SK-N-SH (cell line): Measurements from ENCODE around the gene DCP1B. TPM values are rescaled to one million over a fixed set of nuclear protein-coding genes. Genes with fewer than 3 reads are reported as not detected.

Source experiments
- CTCF ChIA-PET: fragments of 300-600, 350-600 bp; formaldehyde crosslinking; extraction: SDS; loops from one replicate; lab custom pipeline; 2021; lab: Yijun Ruan, JAX
- POLR2A ChIA-PET: fragments of 350-600 bp; sonication (Branson Sonifier 250); formaldehyde crosslinking; extraction: SDS; loops from one replicate; lab custom pipeline; 2020; ENCODE audit warnings: antibody characterized with exemption, inconsistent platforms; lab: Yijun Ruan, JAX
- DNase-seq: peaks from one replicate; pipeline ENCODE4 v3.0.0; 2012
- H2AFZ ChIP-seq: fragments of 200-600 bp; sonication (generic); 2 replicates; pipeline ENCODE4 v1.8.1; 2016; ENCODE audit warnings: antibody characterized with exemption, mild to moderate bottlenecking, low read depth
- H3F3A ChIP-seq: fragments of 200-600 bp; sonication (generic); replicated peaks from 2 replicates; pipeline ENCODE3; 2016; ENCODE audit warnings: antibody characterized with exemption, mild to moderate bottlenecking; ENCODE audit not compliant: insufficient read depth
- H3K27ac ChIP-seq, 2 experiments: fragments of 200-500 bp in 1 of 2; fragments of 200-600 bp in 1 of 2; sonication (Bioruptor generic) in 1 of 2; sonication (generic), shearing (Covaris generic) in 1 of 2; 2 replicates each; pipeline versions ENCODE4 v1.5.1 to v1.6.1; 2014 to 2016; ENCODE audit warnings: low read depth in 2 of 2, inconsistent platforms in 1 of 2, low read length in 1 of 2, mild to moderate bottlenecking in 1 of 2, mixed read lengths in 1 of 2
- H3K27me3 ChIP-seq: fragments of 200-600 bp; sonication (generic), shearing (Covaris generic); 2 replicates; pipeline ENCODE4 v1.6.1; 2016; ENCODE audit warnings: mixed run types; ENCODE audit not compliant: insufficient read depth
- H3K36me3 ChIP-seq, 2 experiments: fragments of 200-500 bp in 1 of 2; fragments of 200-600 bp in 1 of 2; sonication (Bioruptor generic) in 1 of 2; sonication (generic) in 1 of 2; replicated peaks in 1 of 2; 2 replicates each; pipeline versions ENCODE3 to v1.5.1; 2014 to 2016; ENCODE audit warnings: low read length in 1 of 2, mild to moderate bottlenecking in 1 of 2; ENCODE audit not compliant: insufficient read depth in 2 of 2, control insufficient read depth in 1 of 2
- H3K4me1 ChIP-seq, 2 experiments: fragments of 200-500 bp in 1 of 2; fragments of 200-600 bp in 1 of 2; sonication (Bioruptor generic) in 1 of 2; sonication (generic), shearing (Covaris generic) in 1 of 2; 2 replicates each; pipeline versions ENCODE4 v1.5.1 to v1.6.1; 2014 to 2016; ENCODE audit warnings: low read depth in 1 of 2, low read length in 1 of 2, mixed run types in 1 of 2; ENCODE audit not compliant: insufficient read depth in 2 of 2, control insufficient read depth in 1 of 2
- H3K4me2 ChIP-seq: fragments of 200-600 bp; sonication (generic), shearing (Covaris generic); 2 replicates; pipeline ENCODE4 v1.6.1; 2017; ENCODE audit warnings: mixed run types
- H3K4me3 ChIP-seq, 2 experiments: fragments of 200-500 bp in 1 of 2; fragments of 200-600 bp in 1 of 2; sonication (Bioruptor generic) in 1 of 2; sonication (generic), shearing (Covaris generic) in 1 of 2; 2 replicates each; pipeline versions ENCODE4 v1.5.1 to v1.8.1; 2014 to 2016; ENCODE audit warnings: low read depth in 2 of 2, inconsistent platforms in 1 of 2, low read length in 1 of 2, mild to moderate bottlenecking in 1 of 2, mixed read lengths in 1 of 2, moderate library complexity in 1 of 2
- H3K79me2 ChIP-seq: fragments of 200-600 bp; sonication (generic); 2 replicates; pipeline ENCODE4 v1.8.1; 2017; ENCODE audit warnings: mild to moderate bottlenecking; ENCODE audit not compliant: insufficient read depth
- H3K9ac ChIP-seq: fragments of 200-600 bp; sonication (generic); 2 replicates; pipeline ENCODE4 v1.6.1; 2017; ENCODE audit warnings: mixed run types
- H3K9me2 ChIP-seq: fragments of 200-600 bp; sonication (generic); 2 replicates; pipeline ENCODE4 v1.6.1; 2017; ENCODE audit warnings: mixed run types
- H3K9me3 ChIP-seq: fragments of 200-600 bp; sonication (generic); 2 replicates; pipeline ENCODE4 v1.6.1; 2017; ENCODE audit warnings: mixed run types, mild to moderate bottlenecking, moderate library complexity
- H4K20me1 ChIP-seq: fragments of 200-600 bp; sonication (generic); 2 replicates; pipeline ENCODE4 v1.6.1; 2017; ENCODE audit warnings: mild to moderate bottlenecking, mixed run types; ENCODE audit not compliant: insufficient read depth
- ELF1 ChIP-seq: IDR thresholded peaks from 2 replicates; pipeline ENCODE4 v1.4.0; 2012
- EP300 ChIP-seq, 2 experiments: IDR thresholded peaks; 2 replicates each; pipeline versions ENCODE4 v1.4.0 to v1.6.1; 2012; ENCODE audit warnings: borderline replicate concordance in 1 of 2, low read depth in 1 of 2, low read length in 1 of 2
- EZH2phosphoT487 ChIP-seq: fragments of 200-600 bp; sonication (generic); IDR thresholded peaks from 2 replicates; pipeline ENCODE4 v1.6.1; 2017; ENCODE audit warnings: low read depth, mixed run types, mild to moderate bottlenecking, antibody characterized with exemption, moderate library complexity, borderline replicate concordance
- FOXM1 ChIP-seq: IDR thresholded peaks from 2 replicates; pipeline ENCODE4 v1.4.0; 2012; ENCODE audit warnings: low read depth, mild to moderate bottlenecking
- GABPA ChIP-seq: IDR thresholded peaks from 2 replicates; pipeline ENCODE4 v1.4.0; 2012; ENCODE audit warnings: low read depth, mild to moderate bottlenecking
- GATA2 ChIP-seq: sonication (generic); formaldehyde crosslinking; IDR thresholded peaks from 2 replicates; pipeline ENCODE4 v1.5.0; 2020; ENCODE audit warnings: mild to moderate bottlenecking, missing genetic modification reagents
- IRF3 ChIP-seq: fragments of 150-350 bp; IDR thresholded peaks from 2 replicates; pipeline ENCODE4 v1.6.1; 2016; ENCODE audit warnings: mild to moderate bottlenecking, low read depth, low read length
- MXI1 ChIP-seq: IDR thresholded peaks from 2 replicates; pipeline ENCODE4 v1.6.1; 2012; ENCODE audit warnings: mild to moderate bottlenecking, low read depth, low read length, improper control_type of control experiment
- NRF1 ChIP-seq: IDR thresholded peaks from 2 replicates; pipeline ENCODE4 v1.6.1; 2012; ENCODE audit warnings: low read depth, mild to moderate bottlenecking, low read length
- POLR2AphosphoS5 ChIP-seq: IDR thresholded peaks from 2 replicates; pipeline ENCODE4 v1.6.1; 2012; ENCODE audit warnings: low read depth, low read length
- RAD21 ChIP-seq: IDR thresholded peaks from 2 replicates; pipeline ENCODE4 v1.6.1; 2012; ENCODE audit warnings: mild to moderate bottlenecking, low read length
- RCOR1 ChIP-seq: fragments of 150-350 bp; IDR thresholded peaks from 2 replicates; pipeline ENCODE4 v1.6.1; 2017; ENCODE audit warnings: antibody characterized with exemption, low read length
- SIN3A ChIP-seq: IDR thresholded peaks from 2 replicates; pipeline ENCODE4 v1.6.1; 2012; ENCODE audit warnings: low read depth, mild to moderate bottlenecking, low read length, moderate library complexity, borderline replicate concordance
- TAF1 ChIP-seq: IDR thresholded peaks from 2 replicates; pipeline ENCODE4 v1.6.1; 2012; ENCODE audit warnings: low read depth, mild to moderate bottlenecking, low read length, moderate library complexity, borderline replicate concordance
- TEAD4 ChIP-seq: IDR thresholded peaks from 2 replicates; pipeline ENCODE4 v1.4.0; 2012; ENCODE audit warnings: mild to moderate bottlenecking, borderline replicate concordance; ENCODE audit not compliant: insufficient read depth
- WGBS: methylation state at CpG from one replicate; pipeline ENCODE4 v1.1.6; 2017; ENCODE audit warnings: low lambda C conversion rate; 5-methylcytosine and 5-hydroxymethylcytosine counted together
- polyA plus RNA-seq, 3 experiments: library from polyadenylated mRNA; depleted of rRNA; stranded (reverse); fragments of >200 nt; gene quantifications; 2 replicates each; pipeline ENCODE4 v1.2.3, GENCODE V29; 2012
- TF ChIP-seq, protein P1 (sequence below): fragments of 150-350 bp; IDR thresholded peaks from 2 replicates; pipeline ENCODE4 v1.6.1; 2017; ENCODE audit warnings: antibody characterized with exemption, low read length, low read depth, borderline replicate concordance
- TF ChIP-seq, protein P2 (sequence below): IDR thresholded peaks from 2 replicates; pipeline ENCODE4 v1.4.0; 2012; ENCODE audit warnings: low read depth, borderline replicate concordance
- TF ChIP-seq, protein P3 (sequence below): IDR thresholded peaks from 2 replicates; pipeline ENCODE4 v1.4.0; 2012; ENCODE audit warnings: low read depth
- TF ChIP-seq, protein P4 (sequence below): IDR thresholded peaks from 2 replicates; pipeline ENCODE4; 2012

The DCP1B gene
- polyA plus RNA-seq, 1 of the 3 experiments (the other 2 are of a cell fraction), result 18.8 TPM

- no peak overlapping the region for H3K27ac ChIP-seq
- H4K20me1 ChIP-seq, result no peaks in the 10 kb centered on the region
- TF ChIP-seq, protein P1, sequence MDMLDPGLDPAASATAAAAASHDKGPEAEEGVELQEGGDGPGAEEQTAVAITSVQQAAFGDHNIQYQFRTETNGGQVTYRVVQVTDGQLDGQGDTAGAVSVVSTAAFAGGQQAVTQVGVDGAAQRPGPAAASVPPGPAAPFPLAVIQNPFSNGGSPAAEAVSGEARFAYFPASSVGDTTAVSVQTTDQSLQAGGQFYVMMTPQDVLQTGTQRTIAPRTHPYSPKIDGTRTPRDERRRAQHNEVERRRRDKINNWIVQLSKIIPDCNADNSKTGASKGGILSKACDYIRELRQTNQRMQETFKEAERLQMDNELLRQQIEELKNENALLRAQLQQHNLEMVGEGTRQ, result no peak
- TF ChIP-seq RAD21 (no peak), MXI1 (no peak), NRF1 (no peak), TEAD4 (no peak), EZH2phosphoT487 (no peak), FOXM1 (no peak), ELF1 (no peak), EP300 (IDR thresholded peaks at IDR 0.05; ENCODE audit: borderline replicate concordance in 1 of 2, low read depth in 1 of 2, low read length in 1 of 2) (no peak), SIN3A (no peak), RCOR1 (no peak), GATA2 (CRISPR knock-in tag) (no peak), POLR2AphosphoS5 (no peak), IRF3 (no peak), GABPA (no peak), TAF1 (no peak)
- TF ChIP-seq, protein P2, sequence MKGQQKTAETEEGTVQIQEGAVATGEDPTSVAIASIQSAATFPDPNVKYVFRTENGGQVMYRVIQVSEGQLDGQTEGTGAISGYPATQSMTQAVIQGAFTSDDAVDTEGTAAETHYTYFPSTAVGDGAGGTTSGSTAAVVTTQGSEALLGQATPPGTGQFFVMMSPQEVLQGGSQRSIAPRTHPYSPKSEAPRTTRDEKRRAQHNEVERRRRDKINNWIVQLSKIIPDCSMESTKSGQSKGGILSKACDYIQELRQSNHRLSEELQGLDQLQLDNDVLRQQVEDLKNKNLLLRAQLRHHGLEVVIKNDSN, result no peak
- TF ChIP-seq, protein P3, sequence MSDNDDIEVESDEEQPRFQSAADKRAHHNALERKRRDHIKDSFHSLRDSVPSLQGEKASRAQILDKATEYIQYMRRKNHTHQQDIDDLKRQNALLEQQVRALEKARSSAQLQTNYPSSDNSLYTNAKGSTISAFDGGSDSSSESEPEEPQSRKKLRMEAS, result no peak
- TF ChIP-seq, protein P4, sequence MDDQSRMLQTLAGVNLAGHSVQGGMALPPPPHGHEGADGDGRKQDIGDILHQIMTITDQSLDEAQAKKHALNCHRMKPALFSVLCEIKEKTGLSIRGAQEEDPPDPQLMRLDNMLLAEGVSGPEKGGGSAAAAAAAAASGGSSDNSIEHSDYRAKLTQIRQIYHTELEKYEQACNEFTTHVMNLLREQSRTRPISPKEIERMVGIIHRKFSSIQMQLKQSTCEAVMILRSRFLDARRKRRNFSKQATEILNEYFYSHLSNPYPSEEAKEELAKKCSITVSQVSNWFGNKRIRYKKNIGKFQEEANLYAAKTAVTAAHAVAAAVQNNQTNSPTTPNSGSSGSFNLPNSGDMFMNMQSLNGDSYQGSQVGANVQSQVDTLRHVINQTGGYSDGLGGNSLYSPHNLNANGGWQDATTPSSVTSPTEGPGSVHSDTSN, result no peak
- CTCF ChIA-PET, result interaction anchor here (0.7 kb wide), 1 partner anchor 188 kb away, joined by 3 read pairs; no protein-coding TSS in a partner anchor
- no peaks in the 10 kb centered on the region for H3K27me3 ChIP-seq
- H3K79me2 ChIP-seq, result peaks cover 6% of the 10 kb centered on the region; the same call in 1 of the 2 replicates
- WGBS, result 95% methylated on average over 4 of the region's 4 CpGs
- H3K9ac ChIP-seq, result no peak overlapping the region
- H3K4me1 ChIP-seq, result no peaks in the 10 kb centered on the region; a peak in 2 of 4 replicates
- no peaks in the 10 kb centered on the region for H3K9me2 ChIP-seq
- H2AFZ ChIP-seq, result no peak overlapping the region
- no peak for DNase-seq
- POLR2A ChIA-PET, result no interaction called here
- peaks cover 3 to 14% of the 10 kb centered on the region in 2 experiments for H3K36me3 ChIP-seq
- H3K4me2 ChIP-seq, result no peak overlapping the region
- H3F3A ChIP-seq, result peaks cover 2% of the 10 kb centered on the region
- H3K9me3 ChIP-seq, result 0 out of 2 replicates have a peak, but pooled peaks cover 7% of the 10 kb centered on the region
- no peak overlapping the region for H3K4me3 ChIP-seq
Observed at GRCh38 chr12:1978078-1978862, 26.0 kb downstream of the DCP1B start.
